Forelimb muscle (tissue), 1 donor: ENCODE measurements around the gene CCDC148. TPM values are rescaled to one million over a fixed set of nuclear protein-coding genes. Genes with fewer than 3 reads are reported as not detected.

Source experiments
- DNase-seq: peaks from one replicate; pipeline ENCODE4 v3.0.0-alpha.2; 2013; ENCODE audit warnings: low read depth
- polyA plus RNA-seq: library from polyadenylated mRNA; unstranded; fragments of 120-200 nt; gene quantifications from one replicate; pipeline ENCODE4 v1.2.1, GENCODE V29; 2013; ENCODE audit not compliant: insufficient read length

Gene CCDC148
- polyA plus RNA-seq, 1 donor, result 0.44 TPM

GRCh38 chr2:158213773-158214172, 242.8 kb downstream of the CCDC148 start:
- no peak for DNase-seq

GRCh38 chr2:158212301-158212700, 244.3 kb downstream of the CCDC148 start:
- no peak for DNase-seq

GRCh38 chr2:158211502-158211901, 245.1 kb downstream of the CCDC148 start:
- DNase-seq, result no peak

GRCh38 chr2:158207354-158207753, 249.2 kb downstream of the CCDC148 start:
- no peak for DNase-seq

- DNase-seq, result no peak
These were observed 251.3 kb downstream of the CCDC148 start for GRCh38 chr2:158205215-158205614.

GRCh38 chr2:158204741-158205165, 251.8 kb downstream of the CCDC148 start:
- DNase-seq, result no peak

GRCh38 chr2:158202161-158202815, 254.3 kb downstream of the CCDC148 start:
- DNase-seq, result no peak

GRCh38 chr2:158199928-158200650, 256.5 kb downstream of the CCDC148 start:
- DNase-seq, result no peak

- no peak for DNase-seq
These were observed 258.6 kb downstream of the CCDC148 start for GRCh38 chr2:158197940-158198339.

- no peak for DNase-seq
These were observed 262.3 kb downstream of the CCDC148 start for GRCh38 chr2:158194229-158194628.

- no peak for DNase-seq
These were observed 263.8 kb downstream of the CCDC148 start for GRCh38 chr2:158192515-158193443.

- DNase-seq, result no peak
These were observed 265.3 kb downstream of the CCDC148 start for GRCh38 chr2:158191076-158191895.

GRCh38 chr2:158189526-158189925, 267.0 kb downstream of the CCDC148 start:
- DNase-seq, result no peak

GRCh38 chr2:158187908-158188307, 268.6 kb downstream of the CCDC148 start:
- no peak for DNase-seq

GRCh38 chr2:158184556-158185343, 271.8 kb downstream of the CCDC148 start:
- DNase-seq, result no peak

- DNase-seq, result no peak
These were observed 272.6 kb downstream of the CCDC148 start for GRCh38 chr2:158184001-158184400.

GRCh38 chr2:158182676-158183295, 273.8 kb downstream of the CCDC148 start:
- DNase-seq, result no peak

- DNase-seq, result no peak
These were observed 275.4 kb downstream of the CCDC148 start for GRCh38 chr2:158181171-158181570.

- DNase-seq, result no peak
These were observed 276.9 kb downstream of the CCDC148 start for GRCh38 chr2:158179660-158180059.

- no peak for DNase-seq
These were observed 277.9 kb downstream of the CCDC148 start for GRCh38 chr2:158178646-158179045.
